HUES48 (cell line): Measurements from ENCODE around the gene DLG2.

Source experiments
- H3K27ac ChIP-seq: one replicate; pipeline ENCODE4 v1.7.0; 2013; ENCODE audit warnings: low read depth, low read length, inconsistent platforms
- H3K27me3 ChIP-seq: 2 replicates; pipeline ENCODE4 v1.6.1; 2013; ENCODE audit warnings: mild to moderate bottlenecking, low read length; ENCODE audit not compliant: control insufficient read depth, insufficient read depth
- H3K36me3 ChIP-seq: 2 replicates; pipeline ENCODE4 v1.6.1; 2013; ENCODE audit warnings: low read length; ENCODE audit not compliant: control insufficient read depth, insufficient read depth
- H3K4me1 ChIP-seq: 2 replicates; pipeline ENCODE4 v1.6.1; 2013; ENCODE audit warnings: mild to moderate bottlenecking, low read length; ENCODE audit not compliant: control insufficient read depth, insufficient read depth
- H3K4me3 ChIP-seq: 2 replicates; pipeline ENCODE4 v1.5.1; 2013; ENCODE audit warnings: mild to moderate bottlenecking, low read depth, low read length
- H3K9ac ChIP-seq: 2 replicates; pipeline ENCODE4 v1.6.1; 2013; ENCODE audit warnings: mild to moderate bottlenecking, low read depth, low read length, moderate library complexity
- H3K9me3 ChIP-seq: 2 replicates; pipeline ENCODE4 v1.6.1; 2013; ENCODE audit warnings: low read length; ENCODE audit not compliant: control insufficient read depth, insufficient read depth

The DLG2 gene

DNA sequence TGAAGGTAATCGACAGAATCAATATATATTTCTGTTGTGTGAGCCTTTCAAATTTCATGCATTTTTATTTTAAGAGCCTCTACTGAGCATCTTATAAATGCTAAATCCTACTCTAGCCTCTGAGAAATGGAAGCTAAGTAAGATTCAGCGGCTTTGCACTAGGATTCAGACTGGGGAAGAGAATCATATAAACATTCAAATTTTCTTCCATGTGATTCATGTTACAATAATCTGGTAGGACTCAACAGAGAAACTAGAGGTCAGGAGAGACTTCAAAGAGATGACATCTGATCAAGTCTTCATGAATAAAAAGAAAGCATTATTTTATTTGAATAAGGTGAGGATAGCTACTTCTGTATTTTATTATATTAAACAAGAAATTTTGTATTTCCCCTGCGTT is 538.9 kb downstream of the DLG2 start:
- H3K36me3 ChIP-seq: no peaks in the 10 kb centered on the region
- H3K9ac ChIP-seq: no peak overlapping the region
- no peak overlapping the region for H3K4me3 ChIP-seq
- no peaks in the 10 kb centered on the region for H3K27me3 ChIP-seq
- no peak overlapping the region for H3K27ac ChIP-seq
- H3K4me1 ChIP-seq: no peaks in the 10 kb centered on the region
- H3K9me3 ChIP-seq: peaks cover 5% of the 10 kb centered on the region; the same call in 1 of the 2 replicates

- no peak overlapping the region for H3K27ac ChIP-seq
- H3K36me3 ChIP-seq: no peaks in the 10 kb centered on the region
- no peak overlapping the region for H3K4me3 ChIP-seq
- no peaks in the 10 kb centered on the region for H3K4me1 ChIP-seq
- H3K27me3 ChIP-seq: no peaks in the 10 kb centered on the region
- H3K9ac ChIP-seq: no peak overlapping the region
- peaks cover 8% of the 10 kb centered on the region for H3K9me3 ChIP-seq
These were observed 540.5 kb downstream of the DLG2 start for GRCh38 chr11:85086504-85087284.

DNA sequence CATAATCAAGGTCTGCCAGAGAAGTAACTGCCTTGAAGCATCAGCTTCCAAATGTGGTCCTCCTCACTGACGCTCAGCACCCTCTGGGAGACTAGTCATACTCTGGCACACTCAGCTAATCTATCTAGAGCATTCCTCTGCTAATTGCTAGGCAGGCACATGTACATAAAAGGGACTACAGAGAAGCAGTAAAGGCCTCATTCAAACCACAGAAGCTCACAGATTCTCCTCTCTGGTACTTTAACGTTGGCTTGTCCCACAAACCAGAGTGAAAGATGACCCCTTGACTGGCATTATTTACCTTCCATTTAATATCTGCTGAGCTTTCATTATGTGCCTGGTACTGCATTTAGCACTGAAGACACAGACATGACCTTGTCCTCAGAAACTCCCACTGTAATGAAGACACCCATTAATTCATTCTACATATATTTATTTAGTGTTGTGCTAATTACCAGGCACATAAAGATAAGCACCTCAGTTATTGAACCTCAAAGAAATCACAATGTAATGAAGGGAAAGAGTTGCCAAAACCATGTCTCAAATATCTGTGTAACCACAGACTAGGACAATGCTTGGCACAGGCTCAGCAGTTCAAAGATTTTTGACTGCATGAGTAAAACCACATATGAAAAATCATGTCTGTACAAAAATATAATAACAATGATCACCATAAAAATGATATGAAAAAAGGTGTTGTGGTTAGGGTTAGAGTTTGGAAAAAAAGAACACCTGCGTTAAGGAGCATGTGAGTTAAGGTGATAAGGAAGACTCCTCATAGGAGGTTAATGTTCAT is 550.4 kb downstream of the DLG2 start:
- Histone ChIP-seq H3K4me1 (no peaks in the 10 kb centered on the region), H3K36me3 (no peaks in the 10 kb centered on the region), H3K27ac (no peak overlapping the region), H3K27me3 (no peaks in the 10 kb centered on the region), H3K9me3 (no peaks in the 10 kb centered on the region), H3K4me3 (no peak overlapping the region), H3K9ac (no peak overlapping the region)

DNA sequence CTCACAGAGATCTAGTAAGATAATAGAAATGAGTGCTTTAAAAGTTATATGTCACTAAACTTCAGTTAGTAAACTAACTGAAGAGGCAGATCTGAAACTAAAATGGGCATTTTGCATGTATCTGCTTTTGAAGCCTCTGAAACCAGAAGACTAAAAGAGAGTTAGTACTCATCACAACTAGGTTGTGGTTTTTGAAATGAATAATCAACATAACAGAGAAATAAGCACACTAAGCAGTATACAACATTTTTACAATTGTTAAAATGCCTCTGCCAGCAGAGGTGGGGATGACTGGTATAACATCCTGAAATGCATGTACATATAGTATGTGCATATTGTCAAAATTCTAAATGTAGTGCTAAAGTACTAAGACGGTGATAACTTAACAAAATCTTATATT is 564.5 kb downstream of the DLG2 start:
- H3K36me3 ChIP-seq: no peaks in the 10 kb centered on the region
- H3K27me3 ChIP-seq: no peaks in the 10 kb centered on the region
- H3K9me3 ChIP-seq: no peaks in the 10 kb centered on the region
- H3K9ac ChIP-seq: no peak overlapping the region
- H3K27ac ChIP-seq: no peak overlapping the region
- H3K4me1 ChIP-seq: no peaks in the 10 kb centered on the region
- H3K4me3 ChIP-seq: no peak overlapping the region

- Histone ChIP-seq H3K27ac (no peak overlapping the region), H3K27me3 (no peaks in the 10 kb centered on the region), H3K4me1 (peaks cover 15% of the 10 kb centered on the region), H3K4me3 (no peak overlapping the region), H3K9ac (no peak overlapping the region), H3K36me3 (no peaks in the 10 kb centered on the region), H3K9me3 (no peaks in the 10 kb centered on the region)
These were observed 574.5 kb downstream of the DLG2 start for GRCh38 chr11:85052636-85053035.

DNA sequence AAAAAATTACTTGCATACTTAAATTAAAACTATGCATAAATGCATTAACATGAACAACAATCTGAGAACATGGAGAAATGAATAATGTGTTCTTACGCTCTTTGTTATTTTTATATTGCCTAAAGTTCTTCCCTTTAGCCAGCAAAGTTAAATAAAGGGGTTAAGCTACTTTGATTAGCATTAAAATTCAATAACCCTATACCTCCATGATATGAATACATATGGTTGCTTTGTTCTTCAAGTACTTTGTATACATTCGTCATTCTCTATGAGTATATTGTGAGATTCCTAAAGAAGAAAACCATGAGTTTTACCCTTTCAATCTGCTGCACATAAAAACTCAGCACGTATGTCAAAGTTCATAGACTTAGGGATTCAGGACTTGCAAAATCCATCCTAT is 578.3 kb downstream of the DLG2 start:
- Histone ChIP-seq H3K27ac (no peak overlapping the region), H3K27me3 (no peaks in the 10 kb centered on the region), H3K36me3 (no peaks in the 10 kb centered on the region), H3K9ac (no peak overlapping the region), H3K4me3 (no peak overlapping the region), H3K4me1 (peaks cover 15% of the 10 kb centered on the region), H3K9me3 (no peaks in the 10 kb centered on the region)

GRCh38 chr11:85045716-85046115 is 581.4 kb downstream of the DLG2 start:
- H3K9me3 ChIP-seq: no peaks in the 10 kb centered on the region
- no peak overlapping the region for H3K4me3 ChIP-seq
- no peak overlapping the region for H3K9ac ChIP-seq
- no peaks in the 10 kb centered on the region for H3K36me3 ChIP-seq
- no peak overlapping the region for H3K27ac ChIP-seq
- no peaks in the 10 kb centered on the region for H3K27me3 ChIP-seq
- H3K4me1 ChIP-seq: peaks cover 6% of the 10 kb centered on the region; the same call in 1 of the 2 replicates

DNA sequence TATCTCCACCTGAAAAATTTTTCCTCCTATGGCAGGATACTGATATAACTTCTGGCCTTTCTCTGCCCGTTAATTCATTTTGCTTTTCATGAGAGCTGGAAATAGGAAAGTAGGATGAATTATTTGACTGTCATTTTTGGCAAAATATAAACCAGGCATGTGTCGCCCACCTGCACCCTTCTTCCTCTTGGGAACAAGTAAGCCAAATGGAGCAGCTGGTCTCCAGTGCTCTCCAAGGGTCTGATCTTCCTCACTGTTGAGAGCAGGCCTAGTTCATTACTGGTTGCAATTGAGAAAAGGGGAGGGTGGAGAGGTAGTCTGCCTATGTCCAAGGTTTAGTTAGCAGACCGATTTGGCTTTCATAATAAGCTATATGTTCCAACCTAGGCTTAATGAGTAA is 582.2 kb downstream of the DLG2 start:
- Histone ChIP-seq H3K4me3 (no peak overlapping the region), H3K4me1 (no peaks in the 10 kb centered on the region), H3K27ac (no peak overlapping the region), H3K36me3 (no peaks in the 10 kb centered on the region), H3K9me3 (no peaks in the 10 kb centered on the region), H3K27me3 (no peaks in the 10 kb centered on the region), H3K9ac (no peak overlapping the region)

GRCh38 chr11:85042361-85042760 is 584.8 kb downstream of the DLG2 start:
- no peak overlapping the region for H3K27ac ChIP-seq
- peaks cover 11% of the 10 kb centered on the region; the same call in 1 of the 2 replicates for H3K4me1 ChIP-seq

GRCh38 chr11:85040166-85040565 is 587.0 kb downstream of the DLG2 start:
- Histone ChIP-seq H3K4me1 (peaks cover 11% of the 10 kb centered on the region; the same call in 1 of the 2 replicates), H3K9ac (no peak overlapping the region), H3K36me3 (no peaks in the 10 kb centered on the region), H3K9me3 (no peaks in the 10 kb centered on the region), H3K27me3 (no peaks in the 10 kb centered on the region), H3K4me3 (no peak overlapping the region), H3K27ac (no peak overlapping the region)

More at GRCh38 chr11:85042361-85042760, 584.8 kb downstream of the DLG2 start:
- H3K27me3 ChIP-seq: no peaks in the 10 kb centered on the region
- H3K9ac ChIP-seq: no peak overlapping the region
- no peaks in the 10 kb centered on the region for H3K36me3 ChIP-seq
- H3K9me3 ChIP-seq: no peaks in the 10 kb centered on the region
- H3K4me3 ChIP-seq: no peak overlapping the region

DNA sequence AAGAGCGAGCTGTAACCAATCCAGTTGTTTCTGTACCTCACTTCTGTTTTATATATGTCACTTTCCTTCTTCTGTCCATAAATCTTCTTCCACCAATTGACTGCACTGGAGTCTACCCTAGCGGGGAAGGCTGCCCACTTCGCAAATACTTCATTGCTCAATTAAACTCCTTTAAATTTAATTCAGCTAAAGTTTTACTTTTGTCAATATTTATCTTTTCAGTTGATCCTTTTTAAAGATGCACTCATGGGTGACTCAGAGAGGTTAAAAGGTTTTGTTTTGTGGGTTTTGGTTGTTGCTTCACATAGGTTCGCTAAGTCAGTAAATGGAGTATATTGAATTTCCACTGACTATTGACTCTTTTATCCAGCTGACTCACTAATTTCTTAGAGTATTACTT is 597.2 kb downstream of the DLG2 start:
- H3K27me3 ChIP-seq: no peaks in the 10 kb centered on the region
- H3K27ac ChIP-seq: no peak overlapping the region
- H3K4me1 ChIP-seq: no peaks in the 10 kb centered on the region
- H3K36me3 ChIP-seq: no peaks in the 10 kb centered on the region
- H3K9ac ChIP-seq: no peak overlapping the region
- no peaks in the 10 kb centered on the region for H3K9me3 ChIP-seq
- no peak overlapping the region for H3K4me3 ChIP-seq
